WTC11 (cell line): ENCODE measurements around the gene KCNJ8.

Experiments
- ATF2 ChIP-seq: sonication (generic); formaldehyde crosslinking; IDR thresholded peaks from 2 replicates; pipeline ENCODE4 v1.8.1; 2022; ENCODE audit warnings: low read depth, missing genetic modification reagents, borderline replicate concordance
- CREM ChIP-seq: sonication (generic); formaldehyde crosslinking; IDR thresholded peaks from 2 replicates; pipeline ENCODE4 v1.8.1; 2022; ENCODE audit warnings: mild to moderate bottlenecking, missing genetic modification reagents, moderate library complexity
- CTCF ChIP-seq: fragments of 200-600 bp; IDR thresholded peaks from 2 replicates; pipeline ENCODE4 v1.8.0; 2022; ENCODE audit warnings: antibody characterized with exemption
- EMX1 ChIP-seq: fragments of 250-450 bp; sonication (Bioruptor Pico); IDR thresholded peaks from 2 replicates; pipeline ENCODE4 v1.8.0; 2021; ENCODE audit warnings: mild to moderate bottlenecking
- ETV6 ChIP-seq: sonication (generic); formaldehyde crosslinking; IDR thresholded peaks from 2 replicates; pipeline ENCODE4 v1.8.1; 2022; ENCODE audit warnings: mild to moderate bottlenecking, missing genetic modification reagents
- MAX ChIP-seq: sonication (generic); formaldehyde crosslinking; IDR thresholded peaks from 2 replicates; pipeline ENCODE4 v1.8.0; 2022; ENCODE audit warnings: mild to moderate bottlenecking, missing genetic modification reagents

- TF ChIP-seq MAX (no peak), CTCF (no peak), ATF2 (CRISPR knock-in tag) (no peak), ETV6 (no peak), CREM (CRISPR knock-in tag) (no peak), EMX1 (CRISPR knock-in tag) (no peak)
Observed at GRCh38 chr12:21814814-21815213, 40.3 kb upstream of the KCNJ8 start.
